Nephron progenitor cell (in vitro differentiated cells): Measurements from ENCODE around the gene KIAA1217.

Experiments
- DNase-seq: peaks from one replicate; pipeline ENCODE4 v3.0.0; 2021
- H3K27ac Mint-ChIP-seq: 2 replicates; pipeline ENCODE4 v1.8.0; 2021; ENCODE audit warnings: mild to moderate bottlenecking, moderate library complexity, mixed read lengths
- H3K27me3 Mint-ChIP-seq: 2 replicates; pipeline ENCODE4 v1.8.0; 2021; ENCODE audit warnings: mild to moderate bottlenecking, low read depth, mixed read lengths; ENCODE audit not compliant: poor library complexity
- H3K36me3 Mint-ChIP-seq: 2 replicates; pipeline ENCODE4 v1.8.0; 2021; ENCODE audit warnings: low read depth, mixed read lengths
- H3K4me1 Mint-ChIP-seq: 2 replicates; pipeline ENCODE4 v1.8.0; 2021; ENCODE audit warnings: mixed read lengths
- H3K4me3 Mint-ChIP-seq: 2 replicates; pipeline ENCODE4 v1.8.0; 2021; ENCODE audit warnings: mild to moderate bottlenecking, moderate library complexity, mixed read lengths
- H3K9me3 Mint-ChIP-seq: 2 replicates; pipeline ENCODE4 v1.8.0; 2021; ENCODE audit warnings: mild to moderate bottlenecking, moderate library complexity, mixed read lengths
- CTCF ChIP-seq: fragments of 200-600 bp; sonication (generic); IDR thresholded peaks from 2 replicates; pipeline ENCODE4 v1.5.0; 2021; ENCODE audit warnings: antibody characterized with exemption

Gene KIAA1217

GRCh38 chr10:24259365-24260130 lies 50.6 kb downstream of the KIAA1217 start:
- Mint-ChIP-seq H3K4me3 (no peak overlapping the region), H3K27ac (peak overlapping the region; percentile 62)

GRCh38 chr10:24261627-24262026 lies 52.7 kb downstream of the KIAA1217 start:
- no peak overlapping the region for H3K27ac Mint-ChIP-seq
- no peaks in the 10 kb centered on the region for H3K27me3 Mint-ChIP-seq
- H3K4me1 Mint-ChIP-seq: peaks cover 42% of the 10 kb centered on the region
- TF ChIP-seq CTCF: no peak
- no peak for DNase-seq
- H3K36me3 Mint-ChIP-seq: peaks cover 56% of the 10 kb centered on the region
- H3K9me3 Mint-ChIP-seq: peaks cover 3% of the 10 kb centered on the region
- H3K4me3 Mint-ChIP-seq: no peak overlapping the region

More at GRCh38 chr10:24259365-24260130, 50.6 kb downstream of the KIAA1217 start:
- TF ChIP-seq CTCF: no peak
- Mint-ChIP-seq H3K36me3 (peaks cover 40% of the 10 kb centered on the region), H3K27me3 (peaks cover 3% of the 10 kb centered on the region), H3K4me1 (peaks cover 56% of the 10 kb centered on the region), H3K9me3 (peaks cover 3% of the 10 kb centered on the region)
- no peak for DNase-seq

- no peak for TF ChIP-seq CTCF
- Mint-ChIP-seq H3K36me3 (peaks cover 63% of the 10 kb centered on the region), H3K4me3 (no peak overlapping the region), H3K9me3 (peaks cover 3% of the 10 kb centered on the region), H3K27ac (no peak overlapping the region), H3K27me3 (no peaks in the 10 kb centered on the region), H3K4me1 (peaks cover 30% of the 10 kb centered on the region)
- DNase-seq: no peak
Measured at GRCh38 chr10:24262929-24263590, 54.1 kb downstream of the KIAA1217 start.

- Mint-ChIP-seq H3K36me3 (peaks cover 54% of the 10 kb centered on the region), H3K27ac (no peak overlapping the region), H3K4me3 (no peak overlapping the region), H3K4me1 (peaks cover 5% of the 10 kb centered on the region), H3K9me3 (no peaks in the 10 kb centered on the region), H3K27me3 (no peaks in the 10 kb centered on the region)
- TF ChIP-seq CTCF: no peak
- DNase-seq: no peak
Measured at GRCh38 chr10:24269476-24269875, 60.5 kb downstream of the KIAA1217 start.

GRCh38 chr10:24272374-24272773 lies 63.4 kb downstream of the KIAA1217 start:
- Mint-ChIP-seq H3K4me3 (no peak overlapping the region), H3K27ac (no peak overlapping the region), H3K9me3 (no peaks in the 10 kb centered on the region), H3K27me3 (peaks cover 4% of the 10 kb centered on the region), H3K36me3 (peaks cover 34% of the 10 kb centered on the region), H3K4me1 (no peaks in the 10 kb centered on the region)
- no peak for DNase-seq
- no peak for TF ChIP-seq CTCF
